Esophagus muscularis mucosa (tissue), 4 donors: ENCODE measurements around the gene SIRT4. TPM values are rescaled to one million over a fixed set of nuclear protein-coding genes. Genes with fewer than 3 reads are reported as not detected.

ENCODE experiments used
- DNase-seq: peaks from one replicate; pipeline ENCODE4 v3.0.0-alpha.2; 2017; ENCODE audit errors: extremely low spot score
- H3K27ac ChIP-seq, 4 donors: fragments of 200-600 bp; sonication (generic); replicated peaks in 1 of 4; 1 replicate in 3 of 4; 2 replicates in 1 of 4; pipeline ENCODE4 v1.5.1; 2016 to 2019; ENCODE audit warnings: mild to moderate bottlenecking in 1 of 4
- H3K27me3 ChIP-seq, 4 donors: fragments of 200-600 bp; sonication (generic); one replicate each; pipeline versions ENCODE4 v1.5.1 to v1.6.0; 2016 to 2019
- H3K36me3 ChIP-seq, 4 donors: fragments of 200-600 bp; sonication (generic); one replicate each; pipeline ENCODE4 v1.5.1; 2016 to 2019
- H3K4me1 ChIP-seq, 4 donors: fragments of 200-600 bp; sonication (generic); one replicate each; pipeline ENCODE4 v1.5.1; 2016 to 2019
- H3K4me3 ChIP-seq, 4 donors: fragments of 200-600 bp; sonication (generic); 1 replicate in 2 of 4; 2 replicates in 2 of 4; pipeline ENCODE4 v1.5.1; 2016 to 2019; ENCODE audit warnings: mild to moderate bottlenecking in 4 of 4, moderate library complexity in 1 of 4
- H3K9me3 ChIP-seq, 4 donors: fragments of 200-600 bp; sonication (generic); 1 replicate in 3 of 4; 2 replicates in 1 of 4; pipeline ENCODE4 v1.5.1; 2016 to 2019
- CTCF ChIP-seq, 3 experiments: fragments of 200-600 bp in 2 of 3; fragments of 450-650 bp in 1 of 3; sonication (generic) in 2 of 3; IDR thresholded peaks; one replicate each; pipeline ENCODE4 v1.5.1; 2017 to 2019; ENCODE audit warnings: antibody characterized with exemption in 3 of 3, mild to moderate bottlenecking in 2 of 3, moderate library complexity in 1 of 3
- EP300 ChIP-seq: sonication (generic); formaldehyde crosslinking; IDR thresholded peaks from one replicate; pipeline ENCODE4 v1.6.1; 2017; ENCODE audit warnings: antibody characterized with exemption
- POLR2A ChIP-seq: fragments of 450-650 bp; IDR thresholded peaks from one replicate; pipeline ENCODE4 v1.6.1; 2017; ENCODE audit warnings: antibody characterized with exemption, moderate library complexity, mild to moderate bottlenecking, low read depth
- POLR2AphosphoS5 ChIP-seq, 2 donors: sonication (generic); formaldehyde crosslinking; IDR thresholded peaks; one replicate each; pipeline ENCODE4 v1.6.1; 2017; ENCODE audit warnings: antibody characterized with exemption in 2 of 2
- WGBS: methylation state at CpG from one replicate; pipeline ENCODE4 v1.1.5; 2018; 5-methylcytosine and 5-hydroxymethylcytosine counted together
- intact Hi-C: fragments of 100-400 bp; cut with DNase I; formaldehyde crosslinking; loops from one replicate; pipeline ENCODE4 v1.15.1; 2023
- total RNA-seq, 4 donors: library from RNA; depleted of rRNA; stranded (reverse); fragments of >200 nt; gene quantifications; one replicate each; pipeline versions ENCODE4 v1.1.0 to v1.2.1, GENCODE V29; 2016

SIRT4 gene
- total RNA-seq, 4 donors from 2014 or later, result 0.66 to 2.3 (median 2.1) TPM

GRCh38 chr12:120278137-120279069 is 23.7 kb upstream of the SIRT4 start:
- H3K36me3 ChIP-seq, result no peaks in the 10 kb centered on the region
- TF ChIP-seq POLR2A (no peak), EP300 (no peak), POLR2AphosphoS5 (IDR thresholded peaks at IDR 0.05) (no peak), CTCF (IDR thresholded peaks at IDR 0.05) (no peak)
- no peak overlapping the region for H3K4me3 ChIP-seq
- H3K27ac ChIP-seq, result no peak overlapping the region
- no peaks in the 10 kb centered on the region for H3K4me1 ChIP-seq
- H3K9me3 ChIP-seq, result no peaks in the 10 kb centered on the region
- no peak for DNase-seq
- intact Hi-C loops, result no loop called here
- H3K27me3 ChIP-seq, result no peaks in the 10 kb centered on the region
- WGBS, result 94% methylated on average over 44 of the region's 57 CpGs

GRCh38 chr12:120283318-120283717 is 18.8 kb upstream of the SIRT4 start:
- H3K36me3 ChIP-seq, result no peaks in the 10 kb centered on the region
- no peak overlapping the region for H3K27ac ChIP-seq
- intact Hi-C loops, result no loop called here
- no peaks in the 10 kb centered on the region for H3K27me3 ChIP-seq
- TF ChIP-seq POLR2AphosphoS5 (IDR thresholded peaks at IDR 0.05) (no peak), CTCF (IDR thresholded peaks at IDR 0.05) (no peak)
- H3K9me3 ChIP-seq, result no peaks in the 10 kb centered on the region
- H3K4me3 ChIP-seq, result no peak overlapping the region
- no peak for DNase-seq
- H3K4me1 ChIP-seq, result peaks cover 0 to 4% (median 0%) of the 10 kb centered on the region in 4 donors
- 62% methylated on average over 7 of the region's 7 CpGs for WGBS

- DNase-seq, result no peak
- Histone ChIP-seq H3K36me3 (no peaks in the 10 kb centered on the region), H3K27ac (no peak overlapping the region), H3K4me1 (peaks cover 0 to 4% (median 0%) of the 10 kb centered on the region in 4 donors), H3K27me3 (no peaks in the 10 kb centered on the region), H3K4me3 (no peak overlapping the region), H3K9me3 (no peaks in the 10 kb centered on the region)
- TF ChIP-seq CTCF (IDR thresholded peaks at IDR 0.05), result no peak
- no peak for TF ChIP-seq POLR2AphosphoS5 (IDR thresholded peaks at IDR 0.05)
- TF ChIP-seq EP300, result no peak
- TF ChIP-seq POLR2A, result no peak
- intact Hi-C loops, result no loop called here
- 83% methylated on average over 3 of the region's 3 CpGs for WGBS
Observed at GRCh38 chr12:120284381-120284780, 17.7 kb upstream of the SIRT4 start.

- H3K27ac ChIP-seq, result no peak overlapping the region
- H3K27me3 ChIP-seq, result no peaks in the 10 kb centered on the region
- DNase-seq, result no peak
- WGBS, result 70% methylated on average over 7 of the region's 7 CpGs
- H3K4me3 ChIP-seq, result no peak overlapping the region
- H3K4me1 ChIP-seq, result peaks cover 0 to 13% (median 10%) of the 10 kb centered on the region in 4 donors
- H3K36me3 ChIP-seq, result no peaks in the 10 kb centered on the region
- no peaks in the 10 kb centered on the region for H3K9me3 ChIP-seq
- TF ChIP-seq POLR2AphosphoS5 (IDR thresholded peaks at IDR 0.05), result no peak
- no peak for TF ChIP-seq CTCF (IDR thresholded peaks at IDR 0.05)
- no peak for TF ChIP-seq EP300
- no peak for TF ChIP-seq POLR2A
- intact Hi-C loops, result no loop called here
Observed at GRCh38 chr12:120286768-120287490, 15.2 kb upstream of the SIRT4 start.
